Breast epithelium (tissue), 3 donors: ENCODE results near the gene PRSS23.

Experiments used
- POLR2A ChIP-seq: fragments of 450-650 bp; IDR thresholded peaks from one replicate; pipeline ENCODE4 v1.6.1; 2016; ENCODE audit warnings: antibody characterized with exemption, mild to moderate bottlenecking, moderate library complexity
- POLR2AphosphoS5 ChIP-seq, 3 donors: sonication (generic); formaldehyde crosslinking; IDR thresholded peaks; one replicate each; pipeline ENCODE4 v1.6.1; 2017; ENCODE audit warnings: antibody characterized with exemption in 3 of 3
- TF ChIP-seq, protein P1 (sequence below), 3 donors: fragments of 450-650 bp; IDR thresholded peaks; one replicate each; pipeline ENCODE4 v1.5.1; 2016 to 2017; ENCODE audit warnings: antibody characterized with exemption in 3 of 3, mild to moderate bottlenecking in 3 of 3, moderate library complexity in 3 of 3

GRCh38 chr11:86781546-86781945 is 18.8 kb upstream of the PRSS23 start:
- TF ChIP-seq, protein P1, sequence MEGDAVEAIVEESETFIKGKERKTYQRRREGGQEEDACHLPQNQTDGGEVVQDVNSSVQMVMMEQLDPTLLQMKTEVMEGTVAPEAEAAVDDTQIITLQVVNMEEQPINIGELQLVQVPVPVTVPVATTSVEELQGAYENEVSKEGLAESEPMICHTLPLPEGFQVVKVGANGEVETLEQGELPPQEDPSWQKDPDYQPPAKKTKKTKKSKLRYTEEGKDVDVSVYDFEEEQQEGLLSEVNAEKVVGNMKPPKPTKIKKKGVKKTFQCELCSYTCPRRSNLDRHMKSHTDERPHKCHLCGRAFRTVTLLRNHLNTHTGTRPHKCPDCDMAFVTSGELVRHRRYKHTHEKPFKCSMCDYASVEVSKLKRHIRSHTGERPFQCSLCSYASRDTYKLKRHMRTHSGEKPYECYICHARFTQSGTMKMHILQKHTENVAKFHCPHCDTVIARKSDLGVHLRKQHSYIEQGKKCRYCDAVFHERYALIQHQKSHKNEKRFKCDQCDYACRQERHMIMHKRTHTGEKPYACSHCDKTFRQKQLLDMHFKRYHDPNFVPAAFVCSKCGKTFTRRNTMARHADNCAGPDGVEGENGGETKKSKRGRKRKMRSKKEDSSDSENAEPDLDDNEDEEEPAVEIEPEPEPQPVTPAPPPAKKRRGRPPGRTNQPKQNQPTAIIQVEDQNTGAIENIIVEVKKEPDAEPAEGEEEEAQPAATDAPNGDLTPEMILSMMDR (IDR thresholded peaks at IDR 0.05): no peak
- no peak for TF ChIP-seq POLR2A
- no peak for TF ChIP-seq POLR2AphosphoS5 (IDR thresholded peaks at IDR 0.05)
